ENCODE results near the gene AKT1S1. TPM values are rescaled to one million over a fixed set of nuclear protein-coding genes. Genes with fewer than 3 reads are reported as not detected.
"Not testable (repeated sequence)": the region's sequence is repeated elsewhere in the genome, so short reads cannot be mapped to it uniquely, and the experiment has no call there.

Gene AKT1S1
- total RNA-seq: 35.0 TPM
- long read RNA-seq, transcript AKT1S1-207 (5 exons, 3,075 nt): major isoform, 8 of 23 reads
- long read RNA-seq, transcript AKT1S1-205 (4 exons, 3,640 nt): minor isoform, 6 of 23 reads
- long read RNA-seq, partial matches to known transcripts: 1 of 23 reads
- long read RNA-seq, other reads (novel, unspliced or antisense): 5 of 23 reads

DNA sequence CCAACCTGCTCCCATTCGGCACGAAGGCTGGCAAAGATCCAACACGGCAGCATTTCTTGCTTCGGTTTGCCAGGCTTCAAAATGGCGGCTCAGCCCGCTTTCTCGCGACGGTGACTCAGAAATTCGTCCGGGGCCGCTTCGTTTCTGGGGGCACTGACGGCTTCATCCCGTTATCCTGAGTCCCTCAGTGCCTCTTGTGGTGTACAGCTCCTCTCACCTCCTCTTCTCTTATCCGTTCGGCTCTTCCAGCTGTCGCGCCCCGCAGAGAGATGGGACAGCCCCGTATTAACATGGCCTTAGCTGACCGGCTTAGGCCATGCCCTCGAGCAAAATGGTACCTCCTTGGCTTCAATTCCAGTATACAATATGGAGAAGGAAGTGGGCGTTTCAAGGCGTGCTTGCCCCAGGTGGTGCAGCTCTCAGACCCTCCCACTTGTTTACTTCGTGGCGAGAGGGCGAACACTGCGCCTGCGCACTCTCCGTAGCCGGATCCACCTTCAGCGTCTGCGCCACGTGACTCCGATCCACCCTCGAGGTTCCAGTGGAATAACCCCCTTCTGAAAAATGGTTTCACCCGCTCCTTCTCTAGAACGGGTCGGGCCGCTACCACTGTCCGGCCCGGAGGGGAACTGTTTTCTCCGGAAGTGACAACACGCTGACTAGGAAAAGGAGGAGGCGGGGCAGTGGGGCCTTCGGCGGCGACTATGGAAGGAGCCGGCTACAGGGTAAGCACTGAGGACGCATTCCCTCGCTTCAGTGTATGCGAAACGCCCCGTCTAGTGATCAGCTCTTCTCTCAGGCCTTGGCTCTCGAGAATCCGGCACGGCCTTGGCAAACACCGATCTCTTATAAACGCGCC lies at the start of gene AKT1S1, which contains the start of gene TBC1D17:
AKT1S1 (minus strand) TSS at position 336 of the 859 bp plus-strand sequence. CDS start 4,060 bp downstream, outside the sequence.
TBC1D17 (plus strand) TSS at position 683 of the 859 bp plus-strand sequence; CDS start at position 705, 22 bp downstream.
- intact Hi-C loops (cut with DNase I): no loop called here
- DNase-seq (peak; percentile 99), ATAC-seq (ENCODE audit: poor library complexity) (peak; percentile 85)

- intact Hi-C loops (cut with DNase I): no loop called here
These were observed 49.4 kb upstream of the AKT1S1 start for GRCh38 chr19:49926515-49926914.

GRCh38 chr19:49925486-49925885 lies 48.3 kb upstream of the AKT1S1 start:
- no peak for ATAC-seq (ENCODE audit: poor library complexity)
- intact Hi-C loops (cut with DNase I): no loop called here

More at GRCh38 chr19:49926515-49926914, 49.4 kb upstream of the AKT1S1 start:
- DNase-seq (no peak), ATAC-seq (ENCODE audit: poor library complexity) (no peak)

GRCh38 chr19:49924881-49925210 lies 47.7 kb upstream of the AKT1S1 start:
- intact Hi-C loops (cut with DNase I); ATAC-seq (ENCODE audit: poor library complexity): not testable (repeated sequence)

More at GRCh38 chr19:49925486-49925885, 48.3 kb upstream of the AKT1S1 start:
- DNase-seq: no peak

DNA sequence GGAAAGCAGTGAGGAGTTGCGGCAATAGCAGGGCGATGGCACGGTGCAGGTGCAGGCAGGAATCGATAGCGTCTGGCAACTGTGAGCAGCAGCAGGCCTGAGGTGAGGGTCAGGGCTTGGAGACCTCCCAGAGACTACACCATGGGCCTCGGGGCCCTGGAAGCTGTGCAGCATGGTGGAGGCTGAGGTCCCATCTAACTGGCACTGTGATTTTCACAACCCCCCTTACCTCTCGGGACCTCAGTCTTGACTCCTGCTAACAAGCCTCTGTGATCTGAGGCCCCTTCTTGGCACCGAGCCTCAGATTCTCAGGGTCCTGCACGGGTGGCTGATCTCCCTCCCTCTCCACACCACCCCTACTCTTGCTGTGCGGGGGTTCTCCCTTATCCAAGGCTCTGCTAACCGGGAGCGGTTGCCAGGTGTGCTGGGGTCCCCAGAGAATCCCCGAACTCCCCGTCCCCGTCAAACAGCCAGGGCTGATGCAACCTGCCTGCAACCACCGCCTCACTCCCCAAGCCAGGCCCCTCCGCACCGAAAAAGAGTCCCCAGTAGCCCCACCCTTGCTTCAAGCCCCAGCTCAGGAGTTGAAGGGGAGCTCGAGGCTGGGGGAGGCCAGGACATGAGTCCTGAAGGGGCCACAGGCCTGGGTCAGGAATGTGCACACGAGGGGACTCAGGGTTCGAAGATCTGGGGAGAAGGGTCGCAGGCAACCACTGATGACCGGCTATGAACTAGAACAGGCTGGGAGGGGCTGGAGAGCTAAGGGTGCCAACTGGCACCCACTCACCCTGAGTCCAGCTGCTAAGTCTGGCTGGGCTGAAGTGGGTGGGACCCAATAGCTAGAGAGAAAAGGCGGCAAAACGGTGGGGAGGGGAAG lies 47.1 kb upstream of the AKT1S1 start:
- ATAC-seq (ENCODE audit: poor library complexity) (no peak), DNase-seq (no peak)
- intact Hi-C loops (cut with DNase I): no loop called here

More at GRCh38 chr19:49924881-49925210, 47.7 kb upstream of the AKT1S1 start:
- DNase-seq: not testable (repeated sequence)

- no peak for DNase-seq
- no peak for ATAC-seq (ENCODE audit: poor library complexity)
- intact Hi-C loops (cut with DNase I): no loop called here
These were observed 46.2 kb upstream of the AKT1S1 start for GRCh38 chr19:49923055-49924003.

GRCh38 chr19:49921871-49922795 lies 45.0 kb upstream of the AKT1S1 start:
- ATAC-seq (ENCODE audit: poor library complexity) (no peak), DNase-seq (no peak)
- intact Hi-C loops (cut with DNase I): no loop called here

DNA sequence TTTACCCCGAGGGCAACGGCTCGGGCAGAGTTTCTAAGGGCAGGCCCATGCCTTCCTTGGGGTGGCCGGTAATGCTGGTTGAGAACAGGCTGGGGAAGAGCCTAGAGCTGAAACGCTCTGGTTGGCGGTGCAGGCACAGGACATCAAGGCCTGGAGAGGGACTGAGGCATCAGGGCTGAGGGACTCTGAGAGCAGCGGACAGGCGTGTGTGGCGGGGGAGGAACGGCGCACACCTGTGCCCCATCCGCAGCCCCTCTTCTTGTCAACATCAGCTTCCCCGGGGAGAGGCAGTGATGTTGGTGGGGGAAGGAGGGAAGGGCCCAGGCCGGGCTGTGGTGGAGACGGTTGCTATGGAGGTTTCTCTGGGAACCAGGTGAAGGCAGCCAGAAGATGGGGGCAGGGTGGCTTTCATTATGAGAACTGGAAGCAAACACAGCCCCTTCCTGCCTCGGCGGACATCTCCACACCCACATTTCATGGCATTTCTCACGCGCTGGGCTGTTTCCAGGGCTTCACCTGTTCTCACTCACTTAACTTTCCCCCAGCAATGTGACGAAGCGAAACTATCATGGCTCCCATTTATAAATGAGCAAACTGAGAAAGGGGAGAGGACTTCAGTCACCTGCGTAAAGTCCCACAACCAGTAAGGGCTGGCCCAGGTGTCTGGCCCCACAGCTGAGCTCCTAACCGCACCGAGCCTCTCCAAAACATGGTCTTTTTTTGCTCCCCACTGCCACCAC lies 43.6 kb upstream of the AKT1S1 start:
- intact Hi-C loops (cut with DNase I): no loop called here
- peak; percentile 22 for DNase-seq
- ATAC-seq (ENCODE audit: poor library complexity): no peak

- intact Hi-C loops (cut with DNase I): no loop called here
- DNase-seq (no peak), ATAC-seq (ENCODE audit: poor library complexity) (no peak)
These were observed 40.9 kb upstream of the AKT1S1 start for GRCh38 chr19:49918089-49918488.

- ATAC-seq (ENCODE audit: poor library complexity) (no peak), DNase-seq (no peak)
- intact Hi-C loops (cut with DNase I): no loop called here
These were observed 39.9 kb upstream of the AKT1S1 start for GRCh38 chr19:49916839-49917733.

GRCh38 chr19:49915271-49915670 lies 38.1 kb upstream of the AKT1S1 start:
- no peak for ATAC-seq (ENCODE audit: poor library complexity)
- no peak for DNase-seq
- intact Hi-C loops (cut with DNase I): no loop called here

GRCh38 chr19:49913720-49914119 lies 36.6 kb upstream of the AKT1S1 start:
- no peak for DNase-seq
- intact Hi-C loops (cut with DNase I): no loop called here
- no peak for ATAC-seq (ENCODE audit: poor library complexity)

- intact Hi-C loops (cut with DNase I): no loop called here
- ATAC-seq (ENCODE audit: poor library complexity) (no peak), DNase-seq (no peak)
These were observed 36.0 kb upstream of the AKT1S1 start for GRCh38 chr19:49912965-49913685.

DNA sequence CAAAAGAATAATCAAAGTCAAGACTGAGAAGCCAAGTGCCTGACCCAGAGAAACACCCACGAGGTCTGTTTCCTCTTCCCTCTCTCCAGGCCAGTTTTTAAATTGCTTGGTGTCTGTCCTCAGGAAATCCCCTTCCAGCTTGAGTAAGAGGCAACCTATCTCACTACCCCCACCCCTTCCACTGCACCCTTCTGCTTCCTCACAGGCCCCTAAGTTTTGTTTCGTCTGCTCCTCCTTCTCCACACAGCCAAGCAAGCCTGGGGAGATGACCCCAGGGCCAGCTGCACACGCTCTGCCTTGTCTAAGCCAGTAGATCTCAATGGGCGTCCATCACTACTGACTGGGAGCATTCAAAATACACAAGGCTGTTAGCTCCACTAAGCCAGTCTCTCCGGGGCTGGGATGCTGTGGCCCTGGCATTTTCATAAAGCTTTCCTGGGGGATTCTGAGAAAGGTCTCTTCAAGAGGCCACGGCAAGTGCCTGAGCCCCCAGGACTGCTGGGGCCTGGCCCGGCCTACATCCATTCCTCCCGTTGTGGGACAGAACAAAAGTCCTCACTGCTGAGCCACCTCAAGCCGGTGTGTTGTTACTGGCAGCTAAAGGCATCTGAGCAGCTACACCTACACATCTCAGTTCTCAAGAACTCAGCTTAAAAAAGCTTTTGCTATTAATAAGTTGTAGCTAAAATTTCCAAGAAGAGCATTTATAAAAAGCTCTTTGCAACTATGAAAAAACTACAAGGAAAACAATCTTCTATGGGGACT lies 34.4 kb upstream of the AKT1S1 start:
- DNase-seq: no peak
- intact Hi-C loops (cut with DNase I): no loop called here
- ATAC-seq (ENCODE audit: poor library complexity): peak; percentile 23
